Activated CD4-positive, alpha-beta T cell treated with anti-CD3 and anti-CD28 coated beads for 48 hours (primary cell): ENCODE measurements around the gene FBXO28.
A peak's percentile ranks its signal among the peaks of the same experiment; 100 is the strongest.

Experiments used
- DNase-seq: peaks from one replicate; pipeline ENCODE4 v3.0.0-alpha.2; 2020

Gene FBXO28

DNA sequence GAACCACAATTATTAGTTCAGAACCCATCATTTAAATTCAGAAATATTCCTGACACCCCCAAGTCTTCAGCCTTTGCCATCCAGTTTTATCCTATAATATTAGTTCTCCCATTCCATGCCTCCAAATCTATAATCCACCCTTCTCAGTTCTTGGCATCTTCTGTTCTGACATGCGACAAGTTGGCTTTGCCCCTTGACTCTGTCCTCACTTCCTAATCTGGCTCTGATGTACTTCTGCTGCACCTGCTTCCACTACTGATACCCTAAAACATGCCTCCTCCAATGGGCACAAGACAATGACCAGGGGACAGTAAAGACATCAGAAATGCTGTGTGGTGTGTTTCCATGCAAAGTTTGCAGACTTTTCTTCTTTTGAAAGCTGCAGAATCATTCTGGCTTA, 17.1 kb upstream of the FBXO28 start:
- no peak for DNase-seq

DNA sequence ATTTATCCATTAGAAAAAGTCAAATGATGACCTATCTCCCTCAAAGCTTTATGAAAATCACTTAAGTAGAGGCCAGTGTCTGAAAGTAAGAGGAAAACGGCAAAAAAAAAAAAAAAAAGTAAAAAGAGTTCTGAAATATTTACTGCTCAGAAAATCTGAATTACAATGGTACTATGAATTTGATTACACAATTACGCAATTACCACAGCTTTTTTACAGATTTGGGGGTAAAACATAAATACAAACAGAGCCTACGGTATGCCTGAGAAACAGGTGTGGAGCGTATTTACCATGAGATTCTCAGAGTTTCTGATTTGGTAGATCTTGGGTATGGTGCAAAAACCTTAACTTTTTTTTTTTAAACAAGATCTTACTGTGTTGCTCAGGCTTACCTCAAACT, 15.9 kb upstream of the FBXO28 start:
- no peak for DNase-seq

DNA sequence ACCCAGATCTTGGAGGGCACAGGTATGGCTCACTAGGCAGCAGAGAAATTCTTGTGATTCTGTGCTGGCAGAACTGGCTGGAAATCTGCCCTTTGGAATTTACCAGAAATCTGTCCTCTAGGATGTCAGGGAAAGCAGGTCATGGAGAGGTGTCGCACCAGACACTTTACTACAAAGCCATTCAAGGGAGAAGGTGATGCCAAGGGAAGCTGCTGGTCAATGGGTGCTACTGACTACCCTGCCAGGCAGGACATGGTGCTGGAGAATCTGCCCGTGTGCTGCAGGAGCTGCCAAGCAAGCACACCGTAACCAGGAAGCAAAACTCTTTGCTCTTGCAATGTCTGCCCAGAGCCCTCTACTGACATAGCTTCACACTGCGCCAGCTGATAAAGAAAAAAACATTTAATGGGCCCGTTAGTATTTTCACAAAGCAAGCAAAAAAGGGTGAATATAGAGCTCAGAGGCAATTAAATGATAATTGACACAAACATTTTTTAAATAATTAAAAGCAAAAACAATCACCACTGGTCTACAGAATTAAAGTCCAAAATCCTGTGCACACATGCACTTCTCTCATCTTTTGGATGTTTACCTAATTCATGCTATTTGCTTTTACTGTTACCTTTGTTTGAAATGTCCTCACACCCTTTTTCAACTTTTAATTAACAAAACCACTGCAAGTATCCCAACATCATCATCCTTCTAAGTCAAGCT, 7.2 kb upstream of the FBXO28 start:
- peak; percentile 15 for DNase-seq

- DNase-seq: no peak
Observed at GRCh38 chr1:224107282-224107625, 6.7 kb upstream of the FBXO28 start.

DNA sequence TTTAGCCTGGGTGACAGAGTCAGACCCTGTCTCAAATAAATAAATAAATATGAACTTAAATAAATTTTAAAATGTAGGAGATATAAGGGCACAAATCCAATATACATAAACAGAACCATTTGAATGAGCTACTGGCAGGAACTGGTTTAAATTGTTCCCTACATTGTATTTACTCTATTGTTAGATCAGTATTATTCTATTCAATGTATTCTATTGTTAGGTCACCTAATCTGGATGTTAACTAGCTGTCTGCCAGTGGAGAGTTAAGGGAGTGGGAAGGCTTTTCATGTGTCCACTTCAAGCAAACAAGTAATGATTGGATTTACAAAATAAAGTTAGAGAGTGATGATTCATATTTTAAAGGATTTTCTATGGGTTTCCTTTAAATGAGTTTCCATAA, 4.9 kb upstream of the FBXO28 start:
- DNase-seq: no peak

- DNase-seq: no peak
Observed at GRCh38 chr1:224109981-224110380, 3.9 kb upstream of the FBXO28 start.

DNA sequence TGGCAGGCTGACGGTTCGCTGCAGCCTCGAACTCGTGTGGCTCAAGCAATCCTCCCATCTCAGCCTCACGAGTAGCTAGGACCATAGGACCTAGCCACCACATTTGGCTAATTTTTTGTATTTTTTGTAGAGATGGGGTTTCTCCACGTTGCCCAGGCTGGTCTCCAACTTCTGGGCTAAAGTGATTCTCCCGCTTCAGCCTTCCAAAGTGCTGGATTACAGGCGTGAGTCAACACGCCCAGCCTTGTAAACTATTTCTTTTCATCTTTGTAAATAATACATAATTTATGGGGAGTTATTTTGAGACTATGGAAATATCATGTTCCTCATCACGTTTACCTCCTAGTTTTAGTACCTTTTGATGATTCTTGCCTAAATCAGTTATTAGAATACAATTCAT, 906 bp upstream of the FBXO28 start:
- DNase-seq: no peak

DNA sequence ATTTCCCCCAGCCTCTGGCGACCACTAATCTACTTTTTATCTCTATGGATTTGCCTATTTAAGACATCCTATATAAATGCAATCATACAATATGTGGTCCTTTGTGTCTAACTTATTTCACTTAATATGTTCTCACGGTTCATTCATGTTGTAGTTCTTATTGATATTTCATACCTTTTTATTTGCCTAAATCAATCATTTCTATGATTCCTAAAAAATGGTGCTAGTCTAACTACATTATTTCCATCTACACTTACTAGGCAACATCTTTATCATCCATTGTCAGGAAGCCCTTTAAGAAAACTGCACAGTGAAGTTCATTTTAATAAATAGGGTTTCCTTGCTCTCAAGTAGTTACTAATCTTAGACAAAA, 380 bp upstream of the FBXO28 start:
- DNase-seq: no peak

DNA sequence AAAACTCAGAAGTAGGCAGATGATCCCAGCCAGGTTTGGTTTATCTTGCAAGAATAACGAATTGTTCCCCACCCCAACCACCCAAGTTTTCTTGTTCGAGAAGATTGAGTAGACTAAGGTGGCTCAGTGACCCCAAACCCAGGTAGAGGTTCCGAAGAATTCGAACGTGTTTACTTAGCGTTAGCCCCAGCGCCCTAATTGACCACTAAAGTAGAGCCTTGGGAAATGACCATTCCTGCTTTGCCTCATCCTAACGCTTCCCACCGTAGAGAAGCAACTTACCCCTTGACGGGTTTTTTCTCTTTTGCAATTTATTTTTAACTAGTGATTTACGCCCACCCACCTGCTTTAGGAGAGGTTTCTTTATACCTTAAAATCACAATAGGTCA, 870 bp downstream of the FBXO28 start:
- no peak for DNase-seq

DNA sequence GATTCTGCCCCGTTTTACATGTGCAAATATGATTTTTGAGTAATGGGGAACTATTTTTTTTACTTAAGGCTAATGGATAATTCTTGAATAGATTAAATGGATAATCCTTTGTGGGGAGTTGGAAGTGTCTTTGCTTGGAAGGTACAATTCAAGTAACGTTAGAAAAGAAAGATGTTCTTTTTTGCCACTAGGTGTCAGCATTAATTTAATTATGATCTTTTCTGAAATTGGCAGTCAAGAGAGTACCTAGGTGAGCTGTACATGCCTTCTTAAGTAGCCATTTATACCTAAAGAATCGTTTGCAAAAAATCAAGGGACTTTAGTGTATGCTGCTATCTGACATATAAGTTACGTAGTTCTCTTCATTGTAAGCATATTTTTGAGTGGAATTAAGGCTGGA, 2.2 kb downstream of the FBXO28 start:
- DNase-seq: no peak

GRCh38 chr1:224118688-224119087, 4.8 kb downstream of the FBXO28 start:
- no peak for DNase-seq

DNA sequence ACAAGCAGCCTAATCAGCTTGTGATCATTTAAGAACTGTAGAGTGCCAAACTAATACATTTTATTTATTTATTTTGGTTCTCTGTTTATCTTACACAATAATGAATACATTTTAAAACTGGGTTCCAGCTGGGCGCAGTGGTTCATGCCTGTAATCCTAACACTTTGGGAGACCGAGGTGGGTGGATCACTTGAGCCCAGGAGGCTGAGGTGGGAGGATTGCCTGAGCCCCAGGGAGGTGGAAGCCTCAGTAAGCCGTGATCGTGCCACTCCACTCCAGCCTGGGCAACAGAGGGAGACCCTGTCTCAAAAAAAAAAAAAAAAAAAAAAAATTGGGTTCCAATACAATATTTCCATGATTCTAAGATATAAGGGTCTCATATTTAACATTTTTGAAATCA, 9.2 kb downstream of the FBXO28 start:
- no peak for DNase-seq

- no peak for DNase-seq
Observed at GRCh38 chr1:224124220-224124619, 10.3 kb downstream of the FBXO28 start.

DNA sequence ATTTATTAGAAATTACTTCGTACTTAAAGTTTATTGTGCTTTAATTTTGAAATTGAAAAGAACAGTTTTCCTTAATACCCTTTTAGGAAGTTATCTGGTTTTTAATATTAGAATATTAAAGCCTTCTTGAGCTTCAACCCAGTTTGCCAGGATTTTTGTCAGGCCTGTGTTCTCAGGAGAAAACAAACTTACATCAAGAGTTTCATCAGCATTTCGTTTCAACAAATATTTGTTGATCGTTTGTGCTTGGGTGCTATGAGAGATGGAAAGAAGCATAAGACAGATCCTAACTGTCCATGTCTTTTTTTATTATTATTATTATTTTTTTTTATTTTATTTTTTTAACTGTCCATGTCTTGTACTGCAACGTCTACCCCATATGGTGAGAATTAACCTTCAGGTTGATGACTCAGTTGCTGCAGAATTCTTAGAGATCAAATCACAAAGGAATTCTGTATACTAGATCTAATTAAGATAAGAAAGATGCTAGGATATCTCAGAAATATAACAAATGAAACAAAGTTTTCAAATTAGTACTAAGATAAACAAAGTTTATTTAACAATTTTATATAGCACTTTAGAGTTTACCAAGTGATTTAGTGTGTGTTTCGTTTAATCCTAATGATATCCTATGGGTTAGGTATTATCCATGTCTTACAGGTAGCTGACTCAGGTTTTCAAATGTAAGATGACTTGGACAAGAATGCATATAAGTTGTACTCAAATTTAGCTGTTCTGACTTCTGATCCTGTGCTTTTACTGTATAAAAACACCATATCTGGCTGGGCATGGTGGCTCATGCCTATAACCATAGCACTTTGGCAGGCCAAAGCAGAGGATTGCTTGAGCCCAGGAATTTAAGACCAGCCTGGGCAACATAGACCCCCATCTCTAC, 14.3 kb downstream of the FBXO28 start:
- DNase-seq: no peak

DNA sequence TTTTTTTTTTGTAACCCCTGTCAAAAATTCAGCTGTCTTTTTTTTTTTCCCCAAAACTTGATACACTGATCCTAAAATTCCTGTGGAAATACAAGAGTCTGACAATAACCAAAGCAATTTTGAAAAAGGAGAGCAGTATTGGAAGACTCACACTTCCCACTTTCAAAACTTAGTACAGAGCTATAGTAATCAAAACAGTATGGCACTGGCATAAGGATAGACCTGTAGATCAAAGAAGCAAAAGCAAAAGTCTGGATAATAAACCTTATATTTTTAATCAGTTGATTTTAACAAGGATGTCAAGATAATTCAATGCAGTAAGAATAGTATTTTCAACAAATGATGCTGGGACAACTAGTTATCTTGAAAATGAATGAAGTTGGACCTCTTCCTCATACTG, 17.3 kb downstream of the FBXO28 start:
- DNase-seq: no peak

GRCh38 chr1:224132901-224133300, 19.0 kb downstream of the FBXO28 start:
- DNase-seq: no peak

DNA sequence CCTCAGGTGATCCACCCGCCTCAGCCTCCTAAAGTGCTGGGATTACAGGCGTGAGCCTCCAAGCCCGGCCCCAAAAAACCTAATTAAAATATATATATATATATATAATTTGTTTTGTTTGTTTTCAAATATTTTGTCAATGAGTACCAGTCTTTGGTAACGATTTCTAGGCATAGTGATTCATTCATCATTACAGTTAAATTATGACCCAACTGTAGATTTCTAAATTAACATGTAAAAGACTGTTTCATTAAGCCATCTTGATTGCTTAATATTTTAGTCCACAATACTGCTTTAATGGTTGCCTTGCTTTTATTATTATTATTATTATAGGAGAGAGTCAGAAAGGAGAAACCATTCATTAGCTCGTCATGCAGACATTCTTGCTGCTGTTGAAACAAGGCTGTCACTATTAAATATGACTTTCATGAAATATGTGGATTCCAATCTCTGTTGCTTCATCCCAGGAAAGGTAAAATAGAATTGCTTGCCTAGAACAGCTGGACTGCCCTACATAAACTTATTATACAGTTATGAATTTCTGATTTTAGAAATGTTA, 19.9 kb downstream of the FBXO28 start:
- no peak for DNase-seq

DNA sequence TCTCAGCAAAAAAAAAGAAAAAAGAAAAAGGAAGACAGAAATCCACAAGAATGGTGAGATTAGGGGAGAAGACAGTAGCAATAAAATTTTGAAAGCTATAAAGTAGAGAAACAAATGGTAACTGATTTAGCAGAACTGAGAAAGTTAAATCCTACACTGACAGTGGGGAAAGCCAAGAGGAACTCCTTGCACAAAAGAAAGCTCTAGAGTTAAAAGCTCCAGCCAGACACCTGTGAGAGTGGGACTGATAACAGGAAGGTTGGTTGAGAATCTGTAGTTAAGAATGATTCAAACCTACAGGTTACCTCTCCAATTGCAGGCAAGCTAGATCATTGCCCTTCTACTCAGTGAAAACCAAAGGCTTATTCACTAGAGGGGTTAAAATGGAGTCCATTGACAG, 23.6 kb downstream of the FBXO28 start:
- DNase-seq: no peak

- no peak for DNase-seq
Observed at GRCh38 chr1:224138198-224138597, 24.3 kb downstream of the FBXO28 start.

DNA sequence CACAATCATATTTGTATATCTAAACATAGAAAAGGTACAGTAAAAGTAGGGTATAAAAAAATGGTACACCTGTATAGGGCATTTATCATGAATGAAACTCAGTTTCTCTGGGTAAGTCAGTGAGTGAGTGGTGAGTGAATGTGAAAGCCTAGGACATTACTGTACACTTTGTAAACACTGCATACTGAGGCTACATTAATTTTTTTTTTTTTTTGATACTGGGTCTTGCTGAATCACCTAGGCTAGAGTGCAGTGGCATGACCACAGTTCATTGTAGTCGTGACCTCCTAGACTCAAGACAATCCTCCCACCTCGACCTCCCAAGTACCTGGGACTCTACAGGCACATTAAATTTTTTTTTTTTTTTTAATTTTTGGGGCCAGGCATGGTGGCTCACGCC, 27.8 kb downstream of the FBXO28 start:
- DNase-seq: no peak

GRCh38 chr1:224149709-224150108, 35.8 kb downstream of the FBXO28 start:
- DNase-seq: no peak

DNA sequence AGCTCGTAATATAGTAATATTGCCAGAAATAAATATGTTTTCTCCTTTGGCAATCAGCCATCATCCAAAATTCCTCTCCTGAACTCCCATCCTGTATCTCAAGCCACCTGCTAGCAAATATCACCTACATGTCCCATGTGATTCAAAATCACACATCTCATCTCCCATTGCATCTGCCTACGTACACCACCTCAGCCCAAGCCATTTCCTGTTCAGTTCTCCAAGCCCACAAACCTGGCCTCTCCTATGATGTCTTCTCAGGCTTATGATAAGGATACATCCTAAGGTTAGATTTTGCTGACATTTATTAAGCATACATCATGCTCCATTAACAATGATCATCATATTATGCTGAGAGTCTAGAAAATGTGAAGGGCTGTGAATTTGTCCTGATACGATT, 37.2 kb downstream of the FBXO28 start:
- no peak for DNase-seq

DNA sequence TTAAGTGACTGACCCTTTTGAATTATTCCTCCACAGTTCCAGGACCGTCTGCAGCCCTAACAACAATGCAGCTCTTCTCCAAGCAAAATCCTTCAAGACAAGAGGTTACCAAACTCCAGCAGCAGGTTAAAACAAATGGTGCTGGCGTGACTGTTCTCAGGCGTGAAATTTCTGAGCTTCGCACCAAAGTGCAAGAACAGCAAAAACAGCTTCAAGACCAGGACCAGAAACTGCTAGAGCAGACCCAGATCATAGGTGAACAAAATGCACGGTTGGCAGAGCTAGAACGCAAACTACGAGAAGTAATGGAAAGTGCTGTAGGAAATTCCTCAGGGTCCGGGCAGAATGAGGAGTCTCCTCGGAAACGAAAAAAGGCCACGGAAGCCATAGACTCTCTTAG, 43.4 kb downstream of the FBXO28 start:
- DNase-seq: no peak

GRCh38 chr1:224159541-224159940, 45.6 kb downstream of the FBXO28 start:
- DNase-seq: no peak
